Ishikawa (cell line): Measurements from ENCODE around the gene CHEK2.

Source experiments
- CEBPB ChIP-seq: IDR thresholded peaks from 2 replicates; pipeline ENCODE4 v1.6.1; 2012
- CREB1 ChIP-seq: IDR thresholded peaks from 2 replicates; pipeline ENCODE4 v1.6.1; 2012; ENCODE audit warnings: low read depth
- EGR1 ChIP-seq: IDR thresholded peaks from 2 replicates; pipeline ENCODE4 v1.6.1; 2012
- EP300 ChIP-seq: IDR thresholded peaks from 2 replicates; pipeline ENCODE4 v1.6.1; 2012; ENCODE audit warnings: borderline replicate concordance
- FOXM1 ChIP-seq: IDR thresholded peaks from 2 replicates; pipeline ENCODE4 v1.6.1; 2012; ENCODE audit warnings: low read depth, borderline replicate concordance
- MAX ChIP-seq: IDR thresholded peaks from 2 replicates; pipeline ENCODE4 v1.6.1; 2012
- NFIC ChIP-seq: IDR thresholded peaks from 2 replicates; pipeline ENCODE4 v1.6.1; 2012
- RAD21 ChIP-seq: IDR thresholded peaks from 2 replicates; pipeline ENCODE4 v1.6.1; 2012; ENCODE audit warnings: low read depth
- REST ChIP-seq: IDR thresholded peaks from 2 replicates; pipeline ENCODE4 v1.6.1; 2012; ENCODE audit warnings: low read depth, mild to moderate bottlenecking
- TAF1 ChIP-seq: IDR thresholded peaks from 2 replicates; pipeline ENCODE4 v1.6.1; 2012; ENCODE audit warnings: low read depth, mild to moderate bottlenecking
- TCF12 ChIP-seq: IDR thresholded peaks from 2 replicates; pipeline ENCODE4 v1.6.1; 2012; ENCODE audit warnings: low read depth
- TEAD4 ChIP-seq: IDR thresholded peaks from 2 replicates; pipeline ENCODE4 v1.6.1; 2012
- USF1 ChIP-seq: IDR thresholded peaks from 2 replicates; pipeline ENCODE4 v1.6.1; 2012
- YY1 ChIP-seq: IDR thresholded peaks from 2 replicates; pipeline ENCODE4 v1.6.1; 2012; ENCODE audit warnings: low read depth
- ZBTB7A ChIP-seq: IDR thresholded peaks from 2 replicates; pipeline ENCODE4 v1.6.1; 2012; ENCODE audit warnings: low read depth

CHEK2 gene

GRCh38 chr22:28779833-28780232 is 38.2 kb upstream of the CHEK2 start:
- TF ChIP-seq USF1 (no peak), FOXM1 (no peak)

GRCh38 chr22:28774378-28774777 is 32.8 kb upstream of the CHEK2 start:
- TF ChIP-seq REST: no peak
- TF ChIP-seq RAD21: no peak
- no peak for TF ChIP-seq ZBTB7A

- no peak for TF ChIP-seq MAX
- no peak for TF ChIP-seq REST
- no peak for TF ChIP-seq USF1
- no peak for TF ChIP-seq ZBTB7A
- TF ChIP-seq RAD21: no peak
- no peak for TF ChIP-seq FOXM1
- TF ChIP-seq TEAD4: no peak
- no peak for TF ChIP-seq EP300
- no peak for TF ChIP-seq CREB1
- TF ChIP-seq TCF12: no peak
Measured at GRCh38 chr22:28773461-28773867, 31.8 kb upstream of the CHEK2 start.

GRCh38 chr22:28772633-28773460 is 31.2 kb upstream of the CHEK2 start, which contains the start of gene CCDC117:
CCDC117 (plus strand) TSS chr22:28772695; CDS start chr22:28772850, 155 bp downstream.
- TF ChIP-seq YY1: no peak
- TF ChIP-seq TAF1: peak; percentile 84; the same call in 1 of the 2 replicates
- TF ChIP-seq CREB1: peak; percentile 72
- peak; percentile 92 for TF ChIP-seq MAX
- no peak; the same call in 1 of the 2 replicates for TF ChIP-seq EP300

- TF ChIP-seq TAF1: no peak
Measured at GRCh38 chr22:28771195-28771791, 29.7 kb upstream of the CHEK2 start.

- no peak for TF ChIP-seq TCF12
- no peak for TF ChIP-seq RAD21
- TF ChIP-seq TEAD4: no peak
- TF ChIP-seq MAX: no peak
- no peak for TF ChIP-seq FOXM1
- TF ChIP-seq YY1: no peak
- TF ChIP-seq EGR1: no peak
- no peak for TF ChIP-seq TAF1
- no peak for TF ChIP-seq NFIC
- no peak for TF ChIP-seq USF1
- no peak for TF ChIP-seq REST
- TF ChIP-seq ZBTB7A: no peak
- no peak for TF ChIP-seq CEBPB
- no peak for TF ChIP-seq CREB1
- no peak for TF ChIP-seq EP300
Measured at GRCh38 chr22:28769394-28770085, 27.9 kb upstream of the CHEK2 start.
